DND-41 (cell line): Measurements from ENCODE around the gene STARD13.

Experiments
- ATAC-seq: fragments of 200-7000 bp; cut with Tn5 transposase; 3 replicates; pipeline ENCODE4 v1.9.1; 2021; ENCODE audit warnings: low read depth; ENCODE audit not compliant: insufficient read depth
- DNase-seq: peaks from one replicate; pipeline ENCODE4 v3.0.0-alpha.2; 2020
- H2AFZ ChIP-seq: 2 replicates; pipeline ENCODE4 v1.6.0; 2012; ENCODE audit warnings: low read depth, low read length
- H3K27ac ChIP-seq: 2 replicates; pipeline ENCODE4 v1.5.1; 2012; ENCODE audit warnings: low read length, inconsistent platforms
- H3K27me3 ChIP-seq: fragments of 200-600 bp; sonication (generic); 2 replicates; pipeline ENCODE4 v1.6.0; 2012; ENCODE audit warnings: low read length, mild to moderate bottlenecking, inconsistent platforms; ENCODE audit not compliant: insufficient read depth, poor library complexity
- H3K36me3 ChIP-seq: 2 replicates; pipeline ENCODE4 v1.5.1; 2012; ENCODE audit warnings: low read length, inconsistent platforms; ENCODE audit not compliant: insufficient read depth
- H3K4me1 ChIP-seq: 2 replicates; pipeline ENCODE4 v1.5.1; 2012; ENCODE audit warnings: mild to moderate bottlenecking, low read length; ENCODE audit not compliant: insufficient read depth
- H3K4me2 ChIP-seq: 2 replicates; pipeline ENCODE4 v1.6.0; 2012; ENCODE audit warnings: mild to moderate bottlenecking, moderate library complexity, low read length, inconsistent platforms; ENCODE audit not compliant: insufficient read depth
- H3K4me3 ChIP-seq, 2 experiments: fragments of 200-600 bp in 1 of 2; shearing (Covaris generic) in 1 of 2; 2 replicates each; pipeline ENCODE4 v1.5.1; 2012 to 2016; ENCODE audit warnings: inconsistent platforms in 2 of 2, low read length in 2 of 2, mild to moderate bottlenecking in 2 of 2, low read depth in 1 of 2, moderate library complexity in 1 of 2
- H3K79me2 ChIP-seq: 2 replicates; pipeline ENCODE4 v1.6.0; 2012; ENCODE audit warnings: low read length, inconsistent platforms; ENCODE audit not compliant: insufficient read depth
- H3K9ac ChIP-seq: 2 replicates; pipeline ENCODE4 v1.6.0; 2012; ENCODE audit warnings: low read depth, mild to moderate bottlenecking, inconsistent platforms, low read length, moderate library complexity
- H3K9me3 ChIP-seq: 2 replicates; pipeline ENCODE4 v1.5.1; 2012; ENCODE audit warnings: low read length, moderate library complexity, mild to moderate bottlenecking, inconsistent platforms; ENCODE audit not compliant: insufficient read depth, severe bottlenecking
- H4K20me1 ChIP-seq: 2 replicates; pipeline ENCODE4 v1.6.0; 2012; ENCODE audit warnings: low read length; ENCODE audit not compliant: insufficient read depth
- EZH2 ChIP-seq: IDR thresholded peaks from 3 replicates; pipeline ENCODE4 v1.6.1; 2012; ENCODE audit warnings: borderline replicate concordance, low read depth, mild to moderate bottlenecking, moderate library complexity, low read length, inconsistent platforms; ENCODE audit not compliant: severe bottlenecking
- TF ChIP-seq, protein P1 (sequence below): IDR thresholded peaks from 2 replicates; pipeline ENCODE4 v1.5.1; 2012; ENCODE audit warnings: borderline replicate concordance, low read length, moderate library complexity, mild to moderate bottlenecking; ENCODE audit not compliant: poor library complexity, severe bottlenecking; ENCODE audit errors: extremely low read depth

STARD13 gene

DNA sequence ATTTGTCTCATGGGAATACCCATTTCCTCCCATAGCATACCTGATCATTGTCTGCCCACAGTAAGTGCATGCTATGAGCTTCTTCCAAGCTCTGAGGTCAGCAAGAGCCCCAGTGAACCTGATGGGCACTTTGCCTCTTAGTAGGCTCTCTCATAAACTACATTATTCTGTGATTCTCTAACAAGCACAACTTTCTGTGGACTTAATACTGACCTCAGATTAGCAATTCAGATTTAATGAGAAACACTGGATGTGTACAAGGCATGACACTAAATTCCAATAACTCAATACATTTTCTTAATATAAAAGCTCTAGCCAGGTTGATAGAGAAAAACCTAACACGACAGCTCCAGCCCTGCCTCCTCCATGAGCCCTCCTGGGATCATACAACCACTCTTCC lies 23.3 kb upstream of the STARD13 start:
- no peaks in the 10 kb centered on the region for H3K27me3 ChIP-seq
- no peaks in the 10 kb centered on the region for H3K36me3 ChIP-seq
- no peaks in the 10 kb centered on the region for H3K79me2 ChIP-seq
- no peak overlapping the region for H3K4me2 ChIP-seq
- H3K4me1 ChIP-seq = no peaks in the 10 kb centered on the region
- no peak overlapping the region for H2AFZ ChIP-seq
- H3K9ac ChIP-seq = no peak overlapping the region
- H4K20me1 ChIP-seq = no peaks in the 10 kb centered on the region
- H3K4me3 ChIP-seq = no peak overlapping the region
- TF ChIP-seq, protein P1, sequence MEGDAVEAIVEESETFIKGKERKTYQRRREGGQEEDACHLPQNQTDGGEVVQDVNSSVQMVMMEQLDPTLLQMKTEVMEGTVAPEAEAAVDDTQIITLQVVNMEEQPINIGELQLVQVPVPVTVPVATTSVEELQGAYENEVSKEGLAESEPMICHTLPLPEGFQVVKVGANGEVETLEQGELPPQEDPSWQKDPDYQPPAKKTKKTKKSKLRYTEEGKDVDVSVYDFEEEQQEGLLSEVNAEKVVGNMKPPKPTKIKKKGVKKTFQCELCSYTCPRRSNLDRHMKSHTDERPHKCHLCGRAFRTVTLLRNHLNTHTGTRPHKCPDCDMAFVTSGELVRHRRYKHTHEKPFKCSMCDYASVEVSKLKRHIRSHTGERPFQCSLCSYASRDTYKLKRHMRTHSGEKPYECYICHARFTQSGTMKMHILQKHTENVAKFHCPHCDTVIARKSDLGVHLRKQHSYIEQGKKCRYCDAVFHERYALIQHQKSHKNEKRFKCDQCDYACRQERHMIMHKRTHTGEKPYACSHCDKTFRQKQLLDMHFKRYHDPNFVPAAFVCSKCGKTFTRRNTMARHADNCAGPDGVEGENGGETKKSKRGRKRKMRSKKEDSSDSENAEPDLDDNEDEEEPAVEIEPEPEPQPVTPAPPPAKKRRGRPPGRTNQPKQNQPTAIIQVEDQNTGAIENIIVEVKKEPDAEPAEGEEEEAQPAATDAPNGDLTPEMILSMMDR = no peak
- TF ChIP-seq EZH2 = no peak
- H3K27ac ChIP-seq = no peak overlapping the region
- no peak for ATAC-seq
- peaks cover 3% of the 10 kb centered on the region for H3K9me3 ChIP-seq
- no peak for DNase-seq

DNA sequence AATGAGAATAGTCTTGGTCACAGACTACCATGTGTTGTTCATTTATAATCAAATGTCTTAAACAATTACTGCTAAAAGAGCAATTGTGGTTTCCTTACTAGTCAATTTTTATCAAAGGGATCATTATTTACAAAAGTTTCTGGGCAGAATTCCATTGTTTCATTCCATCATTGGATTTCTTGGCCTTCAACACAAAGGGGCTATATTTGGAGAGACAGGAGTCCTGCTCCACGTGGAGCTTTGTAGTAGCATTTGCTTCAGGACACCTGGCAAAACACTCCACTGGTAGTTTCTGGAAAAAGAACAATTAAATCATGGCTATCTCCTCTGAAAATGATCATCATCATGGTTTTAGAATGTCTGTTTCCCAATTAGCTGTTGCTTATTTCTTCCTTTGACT lies 22.3 kb upstream of the STARD13 start:
- no peaks in the 10 kb centered on the region for H3K36me3 ChIP-seq
- no peak for ATAC-seq
- H4K20me1 ChIP-seq = no peaks in the 10 kb centered on the region
- TF ChIP-seq, protein P1 = no peak
- TF ChIP-seq EZH2 = no peak
- H3K27ac ChIP-seq = no peak overlapping the region
- no peak overlapping the region for H3K9ac ChIP-seq
- H3K79me2 ChIP-seq = no peaks in the 10 kb centered on the region
- no peaks in the 10 kb centered on the region for H3K27me3 ChIP-seq
- H3K9me3 ChIP-seq = peaks cover 3% of the 10 kb centered on the region
- DNase-seq = no peak
- H3K4me1 ChIP-seq = no peaks in the 10 kb centered on the region
- no peak overlapping the region for H3K4me2 ChIP-seq
- no peak overlapping the region for H3K4me3 ChIP-seq
- no peak overlapping the region for H2AFZ ChIP-seq

DNA sequence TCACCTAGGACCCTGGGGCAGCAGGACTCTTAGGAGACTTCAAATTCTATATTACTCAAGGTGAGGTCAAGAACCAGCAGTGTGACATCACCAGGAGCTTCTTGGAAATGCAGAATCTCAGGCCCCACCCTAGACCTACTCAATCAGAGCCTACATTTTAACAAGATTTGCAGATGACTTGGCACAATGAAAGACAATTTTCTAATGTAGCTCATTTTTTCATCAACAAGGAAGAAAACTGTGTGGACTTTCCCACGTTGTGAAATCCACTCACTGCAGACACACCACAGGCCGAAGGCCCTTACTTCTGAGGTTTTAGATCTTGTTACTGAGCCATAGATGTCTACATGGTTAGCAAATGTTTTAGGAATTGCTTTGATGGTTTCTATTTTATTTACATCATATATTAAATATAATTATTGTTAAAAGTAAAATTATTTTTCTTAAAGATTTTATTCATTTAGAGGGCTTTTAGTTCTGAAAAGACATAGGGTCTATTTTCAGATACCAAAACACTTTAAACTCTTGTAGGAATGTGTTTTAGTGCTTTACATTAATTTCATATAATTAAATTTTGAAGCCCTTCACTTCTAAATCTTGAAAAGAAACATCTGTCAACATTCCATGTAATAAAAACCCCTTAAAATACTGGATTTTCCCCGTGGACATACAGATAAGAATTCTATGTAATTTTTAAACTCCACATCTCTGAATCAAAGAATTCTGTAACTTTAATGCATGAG lies 18.5 kb upstream of the STARD13 start:
- no peak overlapping the region for H2AFZ ChIP-seq
- H3K4me3 ChIP-seq = no peak overlapping the region
- TF ChIP-seq, protein P1 = no peak
- no peak for TF ChIP-seq EZH2
- peaks cover 3% of the 10 kb centered on the region for H3K9me3 ChIP-seq
- H3K27ac ChIP-seq = no peak overlapping the region
- H4K20me1 ChIP-seq = no peaks in the 10 kb centered on the region
- H3K4me2 ChIP-seq = no peak overlapping the region
- H3K27me3 ChIP-seq = no peaks in the 10 kb centered on the region
- H3K36me3 ChIP-seq = no peaks in the 10 kb centered on the region
- no peak for DNase-seq
- no peaks in the 10 kb centered on the region for H3K79me2 ChIP-seq
- no peaks in the 10 kb centered on the region for H3K4me1 ChIP-seq
- no peak overlapping the region for H3K9ac ChIP-seq
- ATAC-seq = no peak

DNA sequence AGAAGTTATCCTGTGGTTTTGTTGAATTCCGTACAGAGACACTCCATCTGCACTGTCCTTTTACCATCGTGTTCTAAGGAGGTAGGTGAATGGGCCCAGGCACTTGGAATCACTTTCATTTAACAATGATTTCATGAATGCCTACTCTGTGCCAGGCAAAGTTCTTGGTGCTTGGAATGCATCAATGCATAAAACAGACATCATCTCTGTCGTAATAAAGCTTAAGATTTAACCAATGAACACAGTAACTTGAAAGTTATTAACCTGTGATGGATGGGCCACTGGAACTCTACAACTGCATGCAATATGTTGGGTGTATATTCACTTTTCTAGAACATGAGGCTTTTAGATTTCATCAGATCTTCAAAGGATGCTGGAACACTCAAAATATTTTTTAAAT lies 14.1 kb upstream of the STARD13 start:
- no peaks in the 10 kb centered on the region for H3K4me1 ChIP-seq
- H3K36me3 ChIP-seq = no peaks in the 10 kb centered on the region
- H3K79me2 ChIP-seq = no peaks in the 10 kb centered on the region
- no peaks in the 10 kb centered on the region for H4K20me1 ChIP-seq
- H2AFZ ChIP-seq = no peak overlapping the region
- H3K4me2 ChIP-seq = no peak overlapping the region
- H3K27me3 ChIP-seq = no peaks in the 10 kb centered on the region
- H3K4me3 ChIP-seq = no peak overlapping the region
- H3K9ac ChIP-seq = no peak overlapping the region
- no peak for TF ChIP-seq EZH2
- TF ChIP-seq, protein P1 = no peak
- H3K27ac ChIP-seq = no peak overlapping the region
- DNase-seq (no peak), ATAC-seq (no peak)
- H3K9me3 ChIP-seq = no peaks in the 10 kb centered on the region
